Measurements from ENCODE around the gene ANKS1B.

The ANKS1B gene

DNA sequence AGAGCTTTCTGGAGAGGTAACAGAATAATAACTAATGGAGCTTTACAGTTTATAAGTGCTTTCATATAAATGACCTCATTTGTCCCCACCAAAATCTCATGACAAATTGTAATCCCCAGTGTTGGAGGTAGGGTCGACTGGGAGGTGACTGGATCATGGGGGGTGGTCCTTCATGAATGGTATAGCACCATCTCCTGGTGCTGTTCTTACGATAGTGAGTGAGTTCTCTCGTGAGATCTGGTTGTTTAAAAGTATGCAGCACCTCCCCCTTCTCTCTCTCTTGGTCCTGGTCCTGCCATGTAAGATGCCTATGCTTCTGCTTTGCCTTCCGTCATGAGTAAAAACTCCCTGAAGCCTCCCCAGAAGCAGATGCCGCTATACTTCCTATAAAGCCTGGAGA, 760.5 kb downstream of the ANKS1B start:
- in situ Hi-C loops (cut with MboI; ENCODE audit: low sequenced_read_pairs): no loop called here

DNA sequence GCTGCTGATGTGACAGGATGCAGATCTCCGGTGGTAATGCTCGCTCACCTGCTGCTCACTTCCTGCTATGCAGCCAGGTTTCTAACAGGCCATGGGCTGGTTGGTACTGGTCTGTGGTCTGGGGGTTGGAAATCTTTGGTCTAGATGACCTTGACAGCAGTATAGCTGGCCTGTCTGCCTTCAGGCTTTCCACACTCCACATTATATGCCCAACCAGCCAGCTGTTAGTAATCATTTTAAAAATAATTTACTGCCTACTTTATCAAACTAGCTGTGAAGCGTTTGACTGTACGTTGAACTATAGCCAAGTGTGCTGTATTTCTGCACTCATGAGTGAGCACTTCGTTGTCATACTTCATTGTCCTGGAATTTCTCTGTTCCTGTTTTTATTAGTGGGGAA, 761.2 kb downstream of the ANKS1B start:
- in situ Hi-C loops (cut with MboI; ENCODE audit: low sequenced_read_pairs): no loop called here

GRCh38 chr12:99213047-99213446, 771.7 kb downstream of the ANKS1B start:
- in situ Hi-C loops (cut with MboI; ENCODE audit: low sequenced_read_pairs): no loop called here

DNA sequence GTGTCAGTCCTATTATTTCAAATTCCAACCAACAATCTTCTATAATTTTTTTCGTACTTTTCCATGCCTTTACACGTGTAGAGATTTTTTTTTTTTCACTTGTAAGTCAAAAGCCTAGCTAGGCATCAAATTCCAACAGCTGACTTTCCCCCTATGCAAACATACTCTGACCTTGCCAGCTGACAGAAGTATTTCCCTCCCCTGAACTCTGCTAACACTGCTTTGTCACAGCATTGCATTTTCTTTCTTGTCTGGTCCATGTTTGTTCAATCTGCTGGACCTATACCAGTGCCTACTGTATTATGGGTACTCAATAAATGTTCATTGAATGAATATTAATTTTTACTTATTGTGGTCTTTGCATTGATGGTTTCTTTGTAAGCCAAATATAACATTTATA, 772.5 kb downstream of the ANKS1B start:
- in situ Hi-C loops (cut with MboI; ENCODE audit: low sequenced_read_pairs): no loop called here

GRCh38 chr12:99205111-99205510, 779.6 kb downstream of the ANKS1B start:
- in situ Hi-C loops (cut with MboI; ENCODE audit: low sequenced_read_pairs): no loop called here

- in situ Hi-C loops (cut with MboI; ENCODE audit: low sequenced_read_pairs): no loop called here
Measured at GRCh38 chr12:99201906-99202645, 782.7 kb downstream of the ANKS1B start.

DNA sequence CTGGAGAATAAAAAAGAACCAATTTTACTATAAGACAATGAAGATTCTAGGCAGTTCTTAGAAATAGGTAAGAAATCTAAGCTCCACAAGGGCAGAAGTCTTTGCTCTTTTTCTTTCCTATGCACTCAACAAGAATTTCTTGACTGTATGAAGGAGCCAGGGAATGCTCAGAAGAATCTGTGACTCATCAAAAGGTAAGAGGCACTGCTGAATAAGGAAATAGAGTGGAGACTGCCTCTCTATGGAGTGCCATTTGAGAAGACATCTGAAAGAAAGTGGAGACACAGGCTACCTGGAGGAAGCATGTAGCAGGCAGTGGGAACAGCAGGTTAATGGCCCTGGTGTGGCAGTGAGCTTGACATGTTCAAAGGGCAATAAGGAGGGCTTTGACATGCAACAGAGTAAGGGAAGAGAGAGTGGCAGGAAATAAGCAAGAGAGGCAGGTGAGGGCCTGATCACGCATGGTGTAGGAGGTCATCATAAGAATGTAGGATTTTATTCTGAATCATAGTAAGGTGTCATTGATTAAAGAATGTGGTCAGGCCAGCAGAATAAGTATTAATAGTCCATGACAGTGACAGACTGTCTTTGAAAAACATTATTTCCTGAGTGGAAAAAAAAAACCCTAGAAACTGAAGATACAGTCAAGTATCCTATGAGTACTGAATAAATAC, 783.9 kb downstream of the ANKS1B start:
- in situ Hi-C loops (cut with MboI; ENCODE audit: low sequenced_read_pairs): no loop called here

GRCh38 chr12:99195474-99195873, 789.3 kb downstream of the ANKS1B start:
- in situ Hi-C loops (cut with MboI; ENCODE audit: low sequenced_read_pairs): no loop called here

- in situ Hi-C loops (cut with MboI; ENCODE audit: low sequenced_read_pairs): no loop called here
Measured at GRCh38 chr12:99192489-99192888, 792.2 kb downstream of the ANKS1B start.

DNA sequence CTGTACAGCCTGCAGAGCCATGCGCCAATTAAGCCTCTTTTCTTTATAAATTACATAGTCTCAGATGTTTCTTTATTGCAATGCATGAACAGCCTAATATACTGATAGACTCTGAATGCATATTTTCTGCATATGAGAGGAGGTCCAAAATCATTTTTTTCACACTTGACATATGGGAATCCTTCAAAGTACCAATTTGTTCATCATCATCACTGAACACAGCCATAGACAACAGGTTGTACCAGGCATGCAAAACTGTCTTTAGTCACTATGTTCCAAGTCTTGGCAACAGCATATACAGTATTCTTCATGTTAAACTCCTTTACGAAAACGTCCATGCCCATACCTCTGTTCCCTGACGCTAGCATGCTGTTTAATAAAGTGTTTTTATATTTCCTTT, 807.9 kb downstream of the ANKS1B start:
- in situ Hi-C loops (cut with MboI; ENCODE audit: low sequenced_read_pairs): no loop called here

DNA sequence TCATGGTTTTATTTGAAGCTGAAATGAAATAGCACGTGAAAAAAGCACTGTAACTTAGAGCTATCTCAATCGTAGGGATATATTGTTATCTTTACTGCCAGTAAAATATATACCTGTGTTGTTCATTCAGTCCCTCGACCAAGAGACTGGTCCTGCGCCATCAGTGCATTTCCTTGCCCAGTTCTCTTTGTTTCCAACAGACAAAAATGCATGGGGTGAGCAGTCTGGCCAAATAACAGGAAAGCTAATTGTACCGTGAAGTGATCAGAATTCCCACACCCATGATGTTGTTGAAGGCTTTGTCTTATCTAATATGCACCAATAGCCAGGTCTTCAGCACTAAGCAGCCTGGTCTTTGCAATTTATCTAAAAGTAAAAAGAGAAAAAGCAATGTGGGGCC, 814.3 kb downstream of the ANKS1B start:
- in situ Hi-C loops (cut with MboI; ENCODE audit: low sequenced_read_pairs): no loop called here

- in situ Hi-C loops (cut with MboI; ENCODE audit: low sequenced_read_pairs): no loop called here
Measured at GRCh38 chr12:99170037-99170436, 814.7 kb downstream of the ANKS1B start.

DNA sequence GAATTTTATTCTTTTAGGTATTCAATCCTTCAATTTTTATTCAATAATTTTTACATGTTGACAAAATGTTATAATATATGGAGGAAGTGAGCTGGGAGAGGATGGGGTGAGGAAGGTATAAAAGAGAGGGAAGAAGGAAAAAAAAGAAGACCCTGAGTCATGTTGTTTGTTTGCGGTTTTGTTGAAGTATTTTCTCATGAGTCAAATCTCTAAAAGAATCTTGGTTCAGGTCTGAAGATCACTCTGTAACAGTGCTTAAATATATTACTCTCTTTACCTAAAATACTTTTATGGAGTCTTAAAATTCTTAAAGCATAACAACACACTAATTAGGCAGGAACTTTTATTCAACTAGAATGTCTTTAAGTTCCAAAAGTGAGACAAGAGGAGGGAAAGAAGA, 826.8 kb downstream of the ANKS1B start:
- in situ Hi-C loops (cut with MboI; ENCODE audit: low sequenced_read_pairs): no loop called here

GRCh38 chr12:99154983-99155336, 829.8 kb downstream of the ANKS1B start:
- in situ Hi-C loops (cut with MboI; ENCODE audit: low sequenced_read_pairs): no loop called here

DNA sequence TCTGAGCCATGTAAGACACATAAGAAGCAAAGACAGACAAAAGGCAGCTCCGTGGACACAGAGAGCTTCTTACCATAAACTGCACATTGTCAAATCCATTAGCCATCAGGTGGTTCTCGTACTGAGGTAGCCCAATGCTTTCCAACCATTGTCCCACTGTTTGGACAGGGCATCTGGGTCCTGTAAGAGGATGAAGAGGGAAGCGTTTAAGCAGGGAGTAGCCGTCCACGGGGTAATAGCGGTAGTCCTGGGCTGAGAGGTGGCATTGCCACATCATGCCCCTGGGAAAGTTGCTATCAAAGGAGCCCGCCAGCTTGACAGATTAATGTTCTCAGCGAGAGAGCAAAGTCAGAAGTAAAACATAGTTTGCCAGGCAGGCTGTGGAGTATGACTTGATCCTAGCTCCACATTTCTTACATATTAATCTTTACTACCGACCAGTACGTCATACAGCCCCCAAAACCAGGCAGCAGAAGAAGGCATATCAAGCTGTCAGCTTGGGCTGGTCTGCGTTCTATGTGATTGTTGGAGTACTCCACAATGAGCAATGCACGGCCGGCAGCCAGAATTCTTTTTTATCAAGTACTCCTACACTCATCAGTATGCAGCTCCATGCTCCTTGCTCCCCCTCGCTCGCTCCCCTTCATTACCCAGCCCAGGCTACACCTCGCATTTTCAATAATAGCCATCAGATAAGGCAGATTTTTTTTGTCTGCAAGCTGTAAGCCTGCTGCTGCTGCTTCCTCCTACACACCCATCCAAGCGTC, 830.3 kb downstream of the ANKS1B start:
- in situ Hi-C loops (cut with MboI; ENCODE audit: low sequenced_read_pairs): no loop called here

DNA sequence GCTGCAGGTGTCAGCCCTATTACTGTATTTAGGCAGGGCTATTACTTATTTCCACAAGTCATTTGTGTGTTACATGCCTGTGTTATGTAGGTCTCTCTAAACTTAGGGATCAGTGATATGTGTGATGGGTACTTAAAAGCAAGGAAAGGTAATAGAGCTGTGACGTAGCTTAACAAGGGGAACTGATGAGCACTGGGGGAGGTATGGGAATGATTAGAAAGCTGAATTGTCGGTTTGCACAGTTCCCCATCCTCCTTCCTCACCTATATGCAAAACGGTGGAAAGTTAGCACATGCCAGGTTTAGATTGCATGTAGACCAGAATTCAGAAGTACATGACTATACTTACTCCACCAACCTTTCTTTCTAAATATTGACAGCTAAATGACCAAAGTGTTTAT, 831.4 kb downstream of the ANKS1B start:
- in situ Hi-C loops (cut with MboI; ENCODE audit: low sequenced_read_pairs): no loop called here

- in situ Hi-C loops (cut with MboI; ENCODE audit: low sequenced_read_pairs): no loop called here
Measured at GRCh38 chr12:99152337-99152736, 832.4 kb downstream of the ANKS1B start.

DNA sequence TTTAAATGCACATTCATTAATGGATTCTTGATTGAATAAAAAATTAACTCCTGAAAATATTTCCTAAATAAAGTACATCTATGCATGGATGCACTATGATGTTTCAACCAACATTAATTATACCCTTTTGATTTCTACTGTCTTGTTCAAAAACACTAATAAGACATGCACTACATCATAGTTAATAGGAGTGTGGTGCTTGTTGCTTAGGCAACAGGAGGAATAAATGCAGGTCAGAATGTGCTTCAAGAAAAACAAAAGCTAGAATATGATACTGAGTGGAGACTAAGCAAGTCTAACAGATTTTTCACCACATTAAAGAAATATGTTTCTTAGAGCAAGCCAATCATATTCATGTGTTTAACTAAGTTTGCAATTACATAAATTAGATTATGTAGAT, 833.0 kb downstream of the ANKS1B start:
- in situ Hi-C loops (cut with MboI; ENCODE audit: low sequenced_read_pairs): no loop called here

GRCh38 chr12:99147130-99147529, 837.6 kb downstream of the ANKS1B start:
- in situ Hi-C loops (cut with MboI; ENCODE audit: low sequenced_read_pairs): no loop called here

DNA sequence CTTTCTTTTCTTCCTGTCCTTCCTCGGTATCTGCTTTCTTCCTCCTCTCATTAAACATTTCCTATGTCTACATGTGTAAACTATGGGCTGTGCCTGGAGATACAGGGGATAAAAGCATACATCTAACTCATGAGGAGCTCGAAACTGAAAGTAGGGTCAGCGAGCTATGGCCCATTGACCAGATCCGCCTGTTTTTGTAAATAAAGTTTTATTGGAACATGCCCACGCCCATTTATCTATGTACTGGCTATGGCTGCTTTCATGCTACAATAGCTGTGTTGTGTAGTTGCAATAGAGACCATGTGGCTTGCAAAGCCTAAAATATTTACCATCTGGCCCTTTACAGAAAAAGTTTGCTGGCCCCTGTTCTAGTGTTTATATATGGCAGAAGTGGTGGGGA, 838.0 kb downstream of the ANKS1B start:
- in situ Hi-C loops (cut with MboI; ENCODE audit: low sequenced_read_pairs): no loop called here

- in situ Hi-C loops (cut with MboI; ENCODE audit: low sequenced_read_pairs): no loop called here
Measured at GRCh38 chr12:99146185-99146584, 838.6 kb downstream of the ANKS1B start.

- in situ Hi-C loops (cut with MboI; ENCODE audit: low sequenced_read_pairs): no loop called here
Measured at GRCh38 chr12:99142651-99143050, 842.1 kb downstream of the ANKS1B start.
